Fibroblast of lung (primary cell): Measurements from ENCODE around the gene SETD9. TPM values are rescaled to one million over a fixed set of nuclear protein-coding genes. Genes with fewer than 3 reads are reported as not detected.

ENCODE experiments used
- DNase-seq, 2 donors: peaks; one replicate each; pipeline versions ENCODE4 v3.0.0 to v3.0.0-alpha.2; 2010; ENCODE audit warnings: low read depth in 2 of 2
- H2AFZ ChIP-seq: 2 replicates; pipeline ENCODE4 v1.5.1; 2012; ENCODE audit warnings: low read length, control low read depth, inconsistent platforms
- H3K27ac ChIP-seq: 2 replicates; pipeline ENCODE4 v1.5.1; 2011; ENCODE audit warnings: low read length, control low read depth; ENCODE audit not compliant: insufficient read depth
- H3K27me3 ChIP-seq: 2 replicates; pipeline ENCODE4 v1.5.1; 2011; ENCODE audit warnings: mild to moderate bottlenecking, low read length; ENCODE audit not compliant: control insufficient read depth, insufficient read depth
- H3K36me3 ChIP-seq: 2 replicates; pipeline ENCODE4 v1.5.1; 2011; ENCODE audit warnings: low read length; ENCODE audit not compliant: control insufficient read depth, insufficient read depth
- H3K4me1 ChIP-seq: 2 replicates; pipeline ENCODE4 v1.5.1; 2011; ENCODE audit warnings: low read length; ENCODE audit not compliant: control insufficient read depth, insufficient read depth; ENCODE audit errors: extremely low read depth
- H3K4me2 ChIP-seq: 2 replicates; pipeline ENCODE4 v1.5.1; 2011; ENCODE audit warnings: low read length, control low read depth; ENCODE audit not compliant: insufficient read depth; ENCODE audit errors: extremely low read depth
- H3K4me3 ChIP-seq, 4 experiments: fragments of 200-600 bp in 1 of 4; sonication (generic) in 1 of 4; replicated peaks in 1 of 4; 2 replicates each; pipeline ENCODE4 v1.5.1; 2011 to 2016; ENCODE audit warnings: low read length in 4 of 4, low read depth in 3 of 4, mild to moderate bottlenecking in 3 of 4, control low read depth in 2 of 4, inconsistent platforms in 1 of 4, mixed read lengths in 1 of 4; ENCODE audit not compliant: insufficient read depth in 1 of 4; ENCODE audit errors: control extremely low read depth in 1 of 4
- H3K79me2 ChIP-seq: 2 replicates; pipeline ENCODE4 v1.5.1; 2012; ENCODE audit warnings: mild to moderate bottlenecking, low read length, inconsistent platforms; ENCODE audit not compliant: control insufficient read depth, insufficient read depth
- H3K9ac ChIP-seq: 2 replicates; pipeline ENCODE4 v1.5.1; 2011; ENCODE audit warnings: mild to moderate bottlenecking, low read length, control low read depth; ENCODE audit not compliant: insufficient read depth
- H3K9me3 ChIP-seq: 2 replicates; pipeline ENCODE4 v1.5.1; 2012; ENCODE audit warnings: low read depth, low read length; ENCODE audit not compliant: control insufficient read depth, insufficient read depth
- H4K20me1 ChIP-seq: 2 replicates; pipeline ENCODE4 v1.5.1; 2011; ENCODE audit warnings: low read length; ENCODE audit not compliant: control insufficient read depth, insufficient read depth; ENCODE audit errors: extremely low read depth
- EZH2 ChIP-seq: IDR thresholded peaks from 2 replicates; pipeline ENCODE4 v1.5.1; 2012; ENCODE audit warnings: low read length, control low read depth, mild to moderate bottlenecking; ENCODE audit errors: missing control alignments
- polyA plus RNA-seq, 2 donors: library from polyadenylated mRNA; depleted of rRNA in 1 of 2; stranded (reverse) in 1 of 2; unstranded in 1 of 2; fragments of >200 nt; gene quantifications; 2 replicates each; pipeline ENCODE4 v1.2.1, GENCODE V29; 2011 to 2012; ENCODE audit warnings: missing spikeins in 1 of 2
- total RNA-seq: library from RNA; depleted of rRNA; stranded (reverse); fragments of >200 nt; gene quantifications from 2 replicates; pipeline ENCODE4 v1.2.1, GENCODE V29; 2014
- TF ChIP-seq, protein P1 (sequence below), 2 donors: IDR thresholded peaks in 1 of 2; conservative IDR thresholded peaks in 1 of 2; 1 replicate in 1 of 2; 2 replicates in 1 of 2; pipeline ENCODE4 v1.5.1; 2011 to 2012; ENCODE audit warnings: low read length in 2 of 2, control low read depth in 1 of 2, inconsistent platforms in 1 of 2, low read depth in 1 of 2, mild to moderate bottlenecking in 1 of 2

The SETD9 gene
- total and polyA plus RNA-seq, 2 donors (not counting 1 experiment from before 2014, with no cell fraction given), result 2.2 to 15.5 TPM

DNA sequence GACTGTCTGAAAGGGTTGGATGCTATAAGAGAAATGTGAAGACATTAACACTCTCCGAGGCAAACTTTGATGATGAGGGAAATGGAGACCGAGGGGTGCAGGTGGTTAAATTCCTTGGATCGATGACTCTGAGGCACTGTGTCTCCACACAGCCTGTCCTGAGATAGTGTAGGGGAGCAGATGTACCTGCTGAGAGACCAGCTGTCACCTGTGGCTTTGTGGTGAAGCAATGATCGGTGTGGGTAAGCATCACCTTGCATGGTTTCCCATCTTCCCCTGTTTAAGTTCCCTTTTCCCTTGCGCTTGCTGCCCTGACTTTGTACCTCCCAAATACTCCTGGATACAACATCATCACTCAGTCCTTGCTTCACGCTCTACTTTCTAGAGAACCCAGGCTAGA is 52.4 kb downstream of the SETD9 start:
- H3K9me3 ChIP-seq, result no peaks in the 10 kb centered on the region
- H3K27ac ChIP-seq, result no peak overlapping the region
- no peak overlapping the region for H3K9ac ChIP-seq
- no peak overlapping the region for H2AFZ ChIP-seq
- no peaks in the 10 kb centered on the region for H3K4me1 ChIP-seq
- H3K27me3 ChIP-seq, result peaks cover 23% of the 10 kb centered on the region
- TF ChIP-seq, protein P1, sequence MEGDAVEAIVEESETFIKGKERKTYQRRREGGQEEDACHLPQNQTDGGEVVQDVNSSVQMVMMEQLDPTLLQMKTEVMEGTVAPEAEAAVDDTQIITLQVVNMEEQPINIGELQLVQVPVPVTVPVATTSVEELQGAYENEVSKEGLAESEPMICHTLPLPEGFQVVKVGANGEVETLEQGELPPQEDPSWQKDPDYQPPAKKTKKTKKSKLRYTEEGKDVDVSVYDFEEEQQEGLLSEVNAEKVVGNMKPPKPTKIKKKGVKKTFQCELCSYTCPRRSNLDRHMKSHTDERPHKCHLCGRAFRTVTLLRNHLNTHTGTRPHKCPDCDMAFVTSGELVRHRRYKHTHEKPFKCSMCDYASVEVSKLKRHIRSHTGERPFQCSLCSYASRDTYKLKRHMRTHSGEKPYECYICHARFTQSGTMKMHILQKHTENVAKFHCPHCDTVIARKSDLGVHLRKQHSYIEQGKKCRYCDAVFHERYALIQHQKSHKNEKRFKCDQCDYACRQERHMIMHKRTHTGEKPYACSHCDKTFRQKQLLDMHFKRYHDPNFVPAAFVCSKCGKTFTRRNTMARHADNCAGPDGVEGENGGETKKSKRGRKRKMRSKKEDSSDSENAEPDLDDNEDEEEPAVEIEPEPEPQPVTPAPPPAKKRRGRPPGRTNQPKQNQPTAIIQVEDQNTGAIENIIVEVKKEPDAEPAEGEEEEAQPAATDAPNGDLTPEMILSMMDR (conservative IDR thresholded peaks at IDR 0.05 in 1 of 2, IDR thresholded peaks at IDR 0.05 in 1 of 2; ENCODE audit: low read depth in 1 of 2, low read length in 2 of 2), result no peak
- no peak for TF ChIP-seq EZH2
- no peak for DNase-seq
- H3K79me2 ChIP-seq, result no peaks in the 10 kb centered on the region
- H3K36me3 ChIP-seq, result no peaks in the 10 kb centered on the region
- no peak overlapping the region for H3K4me3 ChIP-seq
- H3K4me2 ChIP-seq, result no peak overlapping the region
- no peaks in the 10 kb centered on the region for H4K20me1 ChIP-seq

DNA sequence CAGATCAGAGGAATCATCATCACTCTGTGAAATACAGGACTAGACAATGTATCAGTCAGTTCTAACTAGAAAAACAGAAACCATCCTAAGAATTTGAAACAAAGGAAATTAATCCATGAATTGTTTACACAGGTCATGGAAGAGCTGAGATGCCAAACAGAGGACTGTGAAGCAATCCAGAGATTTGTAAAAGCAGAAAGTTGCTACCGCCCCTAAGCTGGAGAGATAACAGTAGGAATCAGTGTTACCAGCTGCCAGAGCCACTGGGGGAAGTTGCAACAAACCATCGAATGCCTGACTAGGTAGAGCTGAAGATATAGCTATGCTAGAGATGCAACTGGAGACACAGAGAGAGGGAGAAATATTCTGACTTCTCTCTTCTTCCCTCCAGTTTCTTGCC is 52.9 kb downstream of the SETD9 start:
- no peaks in the 10 kb centered on the region for H3K79me2 ChIP-seq
- H4K20me1 ChIP-seq, result no peaks in the 10 kb centered on the region
- no peak overlapping the region for H3K4me2 ChIP-seq
- H2AFZ ChIP-seq, result no peak overlapping the region
- H3K9ac ChIP-seq, result no peak overlapping the region
- no peaks in the 10 kb centered on the region for H3K36me3 ChIP-seq
- no peak overlapping the region for H3K27ac ChIP-seq
- no peaks in the 10 kb centered on the region for H3K4me1 ChIP-seq
- DNase-seq, result no peak
- peaks cover 23% of the 10 kb centered on the region for H3K27me3 ChIP-seq
- H3K9me3 ChIP-seq, result no peaks in the 10 kb centered on the region
- TF ChIP-seq, protein P1 (conservative IDR thresholded peaks at IDR 0.05 in 1 of 2, IDR thresholded peaks at IDR 0.05 in 1 of 2; ENCODE audit: low read depth in 1 of 2, low read length in 2 of 2), result no peak
- no peak for TF ChIP-seq EZH2
- no peak overlapping the region for H3K4me3 ChIP-seq

DNA sequence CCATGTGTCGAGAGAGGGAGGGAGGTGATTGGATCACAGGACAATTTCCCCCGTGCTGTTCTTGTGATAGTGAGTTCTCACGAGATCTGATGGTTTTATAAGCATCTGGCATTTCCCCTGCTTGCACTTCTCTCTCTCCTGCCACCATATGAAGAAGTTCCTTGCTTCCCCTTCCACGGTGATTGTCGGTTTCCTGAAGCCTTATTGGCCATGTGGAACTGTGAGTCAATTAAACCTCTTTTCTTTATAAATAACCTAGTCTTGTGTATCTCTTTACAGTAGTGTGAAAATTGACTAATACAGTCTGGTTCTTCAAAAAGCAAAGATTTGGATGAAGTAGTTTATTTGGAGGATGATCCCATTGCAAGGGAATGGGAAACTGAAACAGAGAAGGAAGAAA is 53.9 kb downstream of the SETD9 start:
- peaks cover 18% of the 10 kb centered on the region for H3K27me3 ChIP-seq
- H3K4me3 ChIP-seq, result no peak overlapping the region
- no peaks in the 10 kb centered on the region for H3K9me3 ChIP-seq
- no peak overlapping the region for H2AFZ ChIP-seq
- no peak overlapping the region for H3K27ac ChIP-seq
- H3K4me2 ChIP-seq, result no peak overlapping the region
- no peak overlapping the region for H3K9ac ChIP-seq
- TF ChIP-seq, protein P1 (conservative IDR thresholded peaks at IDR 0.05 in 1 of 2, IDR thresholded peaks at IDR 0.05 in 1 of 2; ENCODE audit: low read depth in 1 of 2, low read length in 2 of 2), result no peak
- no peak for TF ChIP-seq EZH2
- no peaks in the 10 kb centered on the region for H3K79me2 ChIP-seq
- no peaks in the 10 kb centered on the region for H4K20me1 ChIP-seq
- no peaks in the 10 kb centered on the region for H3K36me3 ChIP-seq
- H3K4me1 ChIP-seq, result no peaks in the 10 kb centered on the region
- DNase-seq, result no peak
